Lung (tissue), 16 donors: Measurements from ENCODE around the gene MAGEE1. TPM values are rescaled to one million over a fixed set of nuclear protein-coding genes. Genes with fewer than 3 reads are reported as not detected.

ENCODE experiments used
- ATAC-seq: fragments of 200-7000 bp; cut with Tn5 transposase; one replicate; pipeline ENCODE4 v1.9.1; 2020; ENCODE audit warnings: moderate number of reproducible peaks; ENCODE audit not compliant: insufficient read depth, low FRiP score
- DNase-seq, 3 donors: peaks; one replicate each; pipeline ENCODE4 v3.0.0-alpha.2; 2013 to 2017
- H3K27ac ChIP-seq, 2 donors: one replicate each; pipeline ENCODE4 v1.5.1; 2013; ENCODE audit warnings: mild to moderate bottlenecking in 2 of 2, moderate library complexity in 2 of 2, control low read depth in 1 of 2, inconsistent platforms in 1 of 2, low read depth in 1 of 2, low read length in 1 of 2
- H3K27me3 ChIP-seq, 3 donors: one replicate each; pipeline ENCODE4 v1.5.1; 2013; ENCODE audit warnings: low read length in 2 of 3; ENCODE audit not compliant: control insufficient read depth in 3 of 3, insufficient read depth in 3 of 3
- H3K36me3 ChIP-seq, 4 donors: one replicate each; pipeline ENCODE4 v1.5.1; 2013; ENCODE audit warnings: low read length in 4 of 4, mild to moderate bottlenecking in 1 of 4, moderate library complexity in 1 of 4; ENCODE audit not compliant: control insufficient read depth in 4 of 4, insufficient read depth in 4 of 4
- H3K4me1 ChIP-seq, 5 donors: one replicate each; pipeline ENCODE4 v1.5.1; 2013; ENCODE audit warnings: low read length in 5 of 5, mild to moderate bottlenecking in 2 of 5, moderate library complexity in 1 of 5; ENCODE audit not compliant: control insufficient read depth in 5 of 5, insufficient read depth in 5 of 5
- H3K4me3 ChIP-seq: one replicate; pipeline ENCODE4 v1.5.1; 2013; ENCODE audit warnings: mild to moderate bottlenecking, control low read depth, moderate library complexity
- H3K9ac ChIP-seq, 2 donors: one replicate each; pipeline ENCODE4 v1.5.1; 2013; ENCODE audit warnings: low read length in 2 of 2, control low read depth in 1 of 2; ENCODE audit not compliant: insufficient read depth in 1 of 2
- H3K9me3 ChIP-seq, 4 donors: one replicate each; pipeline ENCODE4 v1.5.1; 2013; ENCODE audit warnings: low read length in 3 of 4, mild to moderate bottlenecking in 1 of 4, moderate library complexity in 1 of 4; ENCODE audit not compliant: control insufficient read depth in 4 of 4, insufficient read depth in 3 of 4
- WGBS, 2 donors: extraction: QIAGEN DNeasy Blood & Tissue Kit; methylation state at CpG; one replicate each; pipeline ENCODE4 v1.1.7; 2013; 5-methylcytosine and 5-hydroxymethylcytosine counted together
- long read RNA-seq, 5 donors: transcript quantifications; one replicate each; lab custom pipeline, GENCODE V29; 2026
- polyA plus RNA-seq, 2 donors: library from polyadenylated mRNA; stranded (reverse); fragments of 200-250 nt; gene quantifications; one replicate each; pipeline ENCODE4 v1.2.1, GENCODE V29; 2013
- total RNA-seq, 2 donors: library from RNA; depleted of rRNA in 1 of 2; stranded (reverse); fragments of >200 nt in 1 of 2; gene quantifications; one replicate each; pipeline ENCODE4 v1.2.1, GENCODE V29; 2014 to 2021
- TF ChIP-seq, protein P1 (sequence below): IDR thresholded peaks from 2 replicates; pipeline ENCODE4 v1.5.1; 2012; ENCODE audit warnings: mild to moderate bottlenecking; ENCODE audit errors: control extremely low read depth, extremely low read depth
- donor health status: control.
- donor health status: control.
- donor health status: Bipolar disorder and iron deficiency.
- donor health status: healthy.
- donor health status: DM: yes; HTN: yes; CAD: no.

MAGEE1 gene, protein sequence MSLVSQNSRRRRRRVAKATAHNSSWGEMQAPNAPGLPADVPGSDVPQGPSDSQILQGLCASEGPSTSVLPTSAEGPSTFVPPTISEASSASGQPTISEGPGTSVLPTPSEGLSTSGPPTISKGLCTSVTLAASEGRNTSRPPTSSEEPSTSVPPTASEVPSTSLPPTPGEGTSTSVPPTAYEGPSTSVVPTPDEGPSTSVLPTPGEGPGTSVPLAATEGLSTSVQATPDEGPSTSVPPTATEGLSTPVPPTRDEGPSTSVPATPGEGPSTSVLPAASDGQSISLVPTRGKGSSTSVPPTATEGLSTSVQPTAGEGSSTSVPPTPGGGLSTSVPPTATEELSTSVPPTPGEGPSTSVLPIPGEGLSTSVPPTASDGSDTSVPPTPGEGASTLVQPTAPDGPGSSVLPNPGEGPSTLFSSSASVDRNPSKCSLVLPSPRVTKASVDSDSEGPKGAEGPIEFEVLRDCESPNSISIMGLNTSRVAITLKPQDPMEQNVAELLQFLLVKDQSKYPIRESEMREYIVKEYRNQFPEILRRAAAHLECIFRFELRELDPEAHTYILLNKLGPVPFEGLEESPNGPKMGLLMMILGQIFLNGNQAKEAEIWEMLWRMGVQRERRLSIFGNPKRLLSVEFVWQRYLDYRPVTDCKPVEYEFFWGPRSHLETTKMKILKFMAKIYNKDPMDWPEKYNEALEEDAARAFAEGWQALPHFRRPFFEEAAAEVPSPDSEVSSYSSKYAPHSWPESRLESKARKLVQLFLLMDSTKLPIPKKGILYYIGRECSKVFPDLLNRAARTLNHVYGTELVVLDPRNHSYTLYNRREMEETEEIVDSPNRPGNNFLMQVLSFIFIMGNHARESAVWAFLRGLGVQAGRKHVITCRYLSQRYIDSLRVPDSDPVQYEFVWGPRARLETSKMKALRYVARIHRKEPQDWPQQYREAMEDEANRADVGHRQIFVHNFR
- total RNA-seq (1 to 10 TPM; 1.9 to 2.4 TPM), polyA plus RNA-seq (under 1 TPM; 0.57 to 0.93 TPM)
- long read RNA-seq, donor 1, transcript MAGEE1-201 (1 exons, 3,630 nt): major isoform, 10 of 10 reads
- long read RNA-seq, donor 1, partial matches to known transcripts: 0 of 10 reads
- long read RNA-seq, donor 1, other reads (novel, unspliced or antisense): 0 of 10 reads
- long read RNA-seq, donor 2: 0 reads
- long read RNA-seq, donor 3, transcript MAGEE1-201 (1 exons, 3,630 nt): major isoform, 10 of 10 reads
- long read RNA-seq, donor 3, partial matches to known transcripts: 0 of 10 reads
- long read RNA-seq, donor 3, other reads (novel, unspliced or antisense): 0 of 10 reads
- long read RNA-seq, donor 4, transcript MAGEE1-201 (1 exons, 3,630 nt): major isoform, 5 of 5 reads
- long read RNA-seq, donor 4, partial matches to known transcripts: 0 of 5 reads
- long read RNA-seq, donor 4, other reads (novel, unspliced or antisense): 0 of 5 reads
- long read RNA-seq, donor 5, transcript MAGEE1-201 (1 exons, 3,630 nt): major isoform, 12 of 12 reads
- long read RNA-seq, donor 5, partial matches to known transcripts: 0 of 12 reads
- long read RNA-seq, donor 5, other reads (novel, unspliced or antisense): 0 of 12 reads

DNA sequence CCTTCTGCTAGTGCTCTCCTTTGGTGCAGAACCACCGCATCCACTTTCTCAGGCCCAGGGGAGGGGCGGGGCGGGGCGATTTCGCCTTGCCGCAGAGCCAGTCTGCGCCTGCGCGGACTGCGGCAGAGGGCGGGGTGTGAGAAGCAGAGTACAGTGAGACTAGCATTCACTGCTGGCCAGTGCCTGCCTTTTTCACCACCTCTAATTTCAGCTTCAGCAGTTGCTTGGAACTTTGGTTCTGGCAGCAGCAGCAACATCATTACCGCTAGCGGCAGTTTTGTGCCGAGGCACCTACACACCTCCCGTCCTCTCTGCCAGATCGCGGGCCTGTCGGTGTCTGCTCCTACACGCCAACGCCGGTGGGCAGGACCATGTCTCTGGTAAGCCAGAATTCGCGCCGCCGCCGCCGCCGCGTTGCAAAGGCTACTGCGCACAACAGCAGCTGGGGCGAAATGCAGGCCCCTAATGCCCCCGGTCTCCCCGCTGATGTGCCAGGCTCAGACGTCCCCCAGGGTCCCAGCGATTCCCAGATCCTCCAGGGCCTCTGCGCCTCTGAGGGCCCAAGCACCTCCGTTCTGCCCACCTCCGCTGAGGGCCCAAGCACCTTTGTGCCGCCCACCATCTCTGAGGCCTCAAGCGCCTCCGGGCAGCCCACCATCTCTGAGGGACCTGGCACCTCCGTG is at the start of gene MAGEE1:
Gene MAGEE1, plus strand, starts transcription at position 151 of the 683 bp plus-strand sequence. Its CDS starts 221 bp downstream, at position 372.
- Histone ChIP-seq H3K27ac (no peak within 1 kb of the TSS), H3K27me3 (peaks cover 0 to 2% (median 0%) of the 10 kb centered on the region in 3 donors), H3K4me3 (peak within 1 kb of the TSS; percentile 37), H3K36me3 (no peaks in the 10 kb centered on the region), H3K9ac (peak within 1 kb of the TSS; percentile 65 to 68), H3K4me1 (no peaks in the 10 kb centered on the region), H3K9me3 (peaks cover 0 to 5% (median 0%) of the 10 kb centered on the region in 4 donors)
- 4 to 34% methylated on average over 21 to 42 of the region's 42 CpGs for WGBS, 2 donors
- DNase-seq (peak; percentile 79 to 84 (median 80)), ATAC-seq (peak; percentile 63)
- TF ChIP-seq, protein P1, sequence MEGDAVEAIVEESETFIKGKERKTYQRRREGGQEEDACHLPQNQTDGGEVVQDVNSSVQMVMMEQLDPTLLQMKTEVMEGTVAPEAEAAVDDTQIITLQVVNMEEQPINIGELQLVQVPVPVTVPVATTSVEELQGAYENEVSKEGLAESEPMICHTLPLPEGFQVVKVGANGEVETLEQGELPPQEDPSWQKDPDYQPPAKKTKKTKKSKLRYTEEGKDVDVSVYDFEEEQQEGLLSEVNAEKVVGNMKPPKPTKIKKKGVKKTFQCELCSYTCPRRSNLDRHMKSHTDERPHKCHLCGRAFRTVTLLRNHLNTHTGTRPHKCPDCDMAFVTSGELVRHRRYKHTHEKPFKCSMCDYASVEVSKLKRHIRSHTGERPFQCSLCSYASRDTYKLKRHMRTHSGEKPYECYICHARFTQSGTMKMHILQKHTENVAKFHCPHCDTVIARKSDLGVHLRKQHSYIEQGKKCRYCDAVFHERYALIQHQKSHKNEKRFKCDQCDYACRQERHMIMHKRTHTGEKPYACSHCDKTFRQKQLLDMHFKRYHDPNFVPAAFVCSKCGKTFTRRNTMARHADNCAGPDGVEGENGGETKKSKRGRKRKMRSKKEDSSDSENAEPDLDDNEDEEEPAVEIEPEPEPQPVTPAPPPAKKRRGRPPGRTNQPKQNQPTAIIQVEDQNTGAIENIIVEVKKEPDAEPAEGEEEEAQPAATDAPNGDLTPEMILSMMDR: no peak

DNA sequence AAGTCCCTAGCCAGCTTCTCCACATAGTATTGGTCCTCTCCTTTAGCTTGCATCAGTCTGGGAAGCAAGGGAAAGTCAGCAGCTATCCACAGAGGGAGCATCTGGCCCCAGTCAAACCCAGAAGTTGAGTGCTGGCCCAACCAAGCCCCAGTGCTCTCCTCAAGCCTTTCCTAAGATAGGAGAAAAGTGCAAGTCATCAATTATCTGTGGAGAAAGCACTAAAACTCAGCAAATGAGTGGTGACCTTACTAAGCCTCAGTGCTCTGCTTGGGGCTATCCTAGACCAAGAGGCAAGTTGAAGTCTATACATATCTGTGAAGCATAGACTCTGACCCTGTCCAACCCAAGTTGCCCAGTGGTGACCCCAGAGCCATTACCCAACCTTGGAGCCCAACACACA is 28.5 kb upstream of the MAGEE1 start:
- Histone ChIP-seq H3K9me3 (peaks cover 0 to 10% (median 0%) of the 10 kb centered on the region in 4 donors), H3K9ac (no peak overlapping the region), H3K4me1 (no peaks in the 10 kb centered on the region), H3K27ac (no peak overlapping the region), H3K36me3 (no peaks in the 10 kb centered on the region), H3K27me3 (no peaks in the 10 kb centered on the region), H3K4me3 (no peak overlapping the region)
- DNase-seq (no peak), ATAC-seq (no peak)
- TF ChIP-seq, protein P1: no peak

DNA sequence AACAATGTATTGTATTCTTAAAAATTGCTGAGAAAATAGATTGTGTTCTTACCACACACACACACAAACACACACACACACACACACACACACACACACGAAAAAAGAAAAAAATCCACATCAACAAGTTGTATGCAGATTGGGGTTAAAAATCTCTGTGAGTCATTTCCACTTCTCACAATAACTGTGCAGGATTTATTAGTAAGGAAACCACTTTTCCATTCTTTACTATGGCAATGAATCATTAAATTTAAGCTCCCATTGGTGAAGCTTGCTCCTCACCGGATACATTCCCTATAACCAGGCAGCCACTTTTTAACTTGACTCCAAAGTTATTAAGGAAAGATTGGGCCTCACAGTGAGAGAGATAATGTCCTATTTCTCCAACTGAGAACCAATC is 19.7 kb upstream of the MAGEE1 start:
- 51 to 65% methylated on average over 2 of the region's 2 CpGs for WGBS, 2 donors

More for the DNA sequence above, 19.7 kb upstream of the MAGEE1 start:
- Histone ChIP-seq H3K4me3 (no peak overlapping the region), H3K9me3 (no peaks in the 10 kb centered on the region), H3K4me1 (no peaks in the 10 kb centered on the region), H3K36me3 (no peaks in the 10 kb centered on the region), H3K27ac (no peak overlapping the region), H3K27me3 (no peaks in the 10 kb centered on the region), H3K9ac (no peak overlapping the region)
- TF ChIP-seq, protein P1: no peak
- DNase-seq (no peak), ATAC-seq (no peak)
